ENCODE data around the gene TEX9. TPM values are rescaled to one million over a fixed set of nuclear protein-coding genes. Genes with fewer than 3 reads are reported as not detected.

TEX9 gene
- total RNA-seq, 1 experiment from 2014 or later = 11.8 TPM

DNA sequence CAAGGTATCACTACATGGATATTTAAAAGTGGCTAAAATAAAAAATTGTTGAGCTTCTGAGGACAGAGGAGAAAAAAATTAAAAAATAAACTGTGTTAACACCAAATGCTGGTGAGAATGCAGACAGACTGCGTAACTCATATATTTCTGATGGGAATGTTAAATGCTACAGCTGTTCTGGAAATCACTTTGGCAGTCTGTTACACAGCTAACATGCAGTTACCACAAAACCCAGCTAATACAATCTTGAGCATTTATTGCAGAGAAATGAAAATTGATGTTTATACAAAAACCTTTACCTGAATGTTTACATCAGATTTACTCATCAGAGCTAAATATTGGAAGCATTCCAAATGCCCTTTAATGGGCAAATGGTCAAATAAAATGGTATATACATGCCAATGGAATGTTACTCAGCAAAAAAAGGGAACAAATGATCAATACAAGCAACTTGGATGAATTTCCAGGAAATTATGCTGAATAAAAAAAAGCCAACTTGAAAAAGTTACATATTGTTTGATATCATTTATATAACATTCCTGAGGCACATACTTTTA, 75.1 kb downstream of the TEX9 start:
- CTCF ChIA-PET = no interaction called here
- intact Hi-C loops (cut with micrococcal nuclease; ENCODE audit: unreplicated experiment) = no loop called here

GRCh38 chr15:56442354-56442753, 77.1 kb downstream of the TEX9 start:
- intact Hi-C loops (cut with micrococcal nuclease; ENCODE audit: unreplicated experiment) = no loop called here
- CTCF ChIA-PET = no interaction called here

More for the DNA sequence above, 75.1 kb downstream of the TEX9 start:
- POLR2A ChIA-PET (ENCODE audit: unreplicated experiment) = no interaction called here
- no peak for DNase-seq
- no peaks in the 10 kb centered on the region for H3K9me2 ChIP-seq (ENCODE audit: insufficient read depth)
- no peaks in the 10 kb centered on the region for H3K4me1 ChIP-seq (replicated peaks; ENCODE audit: insufficient read depth)
- H3K9me3 ChIP-seq (ENCODE audit: insufficient read depth, low read depth) = no peaks in the 10 kb centered on the region
- TF ChIP-seq EZH2 (IDR thresholded peaks at IDR 0.05; ENCODE audit: low read depth) (no peak), CTCF (conservative IDR thresholded peaks at IDR 0.05) (no peak)
- no peaks in the 10 kb centered on the region for H3K36me3 ChIP-seq (ENCODE audit: low read depth)
- no peaks in the 10 kb centered on the region for H4K20me1 ChIP-seq (ENCODE audit: insufficient read depth)
- no peaks in the 10 kb centered on the region for H3F3A ChIP-seq (ENCODE audit: insufficient read depth, low read depth)
- H3K4me2 ChIP-seq = no peak overlapping the region
- H3K27ac ChIP-seq = no peak overlapping the region
- H2AFZ ChIP-seq = no peak overlapping the region
- no peaks in the 10 kb centered on the region for H3K79me2 ChIP-seq (ENCODE audit: low read depth)
- H3K27me3 ChIP-seq (ENCODE audit: insufficient read depth, low read depth) = no peaks in the 10 kb centered on the region
- no TSS peak for BruUV-seq (replicated peaks)
- H3K4me3 ChIP-seq = no peak overlapping the region

DNA sequence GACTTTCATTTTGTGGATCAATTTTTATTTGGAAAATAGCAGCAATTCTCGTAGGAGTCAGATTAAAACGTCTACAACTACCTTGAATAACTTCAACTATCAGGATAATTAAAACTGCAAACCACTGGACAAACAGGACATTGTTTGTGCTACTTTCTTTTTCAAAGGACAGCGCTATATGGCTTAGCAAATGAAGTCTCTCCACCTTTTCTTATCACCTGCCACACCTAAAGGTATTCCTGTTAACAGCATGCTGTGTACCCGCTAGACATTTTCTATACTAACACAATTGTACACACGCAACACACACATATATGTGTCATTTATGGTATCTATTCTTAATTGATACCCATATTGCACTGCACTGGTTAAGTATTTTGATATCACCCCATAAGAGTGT, 80.5 kb downstream of the TEX9 start:
- H3K4me3 ChIP-seq = no peak overlapping the region
- no peaks in the 10 kb centered on the region for H3K79me2 ChIP-seq (ENCODE audit: low read depth)
- no peak for TF ChIP-seq EZH2 (IDR thresholded peaks at IDR 0.05; ENCODE audit: low read depth)
- no peak for TF ChIP-seq CTCF (conservative IDR thresholded peaks at IDR 0.05)
- no peaks in the 10 kb centered on the region for H3K9me2 ChIP-seq (ENCODE audit: insufficient read depth)
- H3K4me2 ChIP-seq = no peak overlapping the region
- CTCF ChIA-PET = no interaction called here
- no peak for DNase-seq
- POLR2A ChIA-PET (ENCODE audit: unreplicated experiment) = no interaction called here
- H3K27me3 ChIP-seq (ENCODE audit: insufficient read depth, low read depth) = no peaks in the 10 kb centered on the region
- no peaks in the 10 kb centered on the region for H3K9me3 ChIP-seq (ENCODE audit: insufficient read depth, low read depth)
- H3K4me1 ChIP-seq (replicated peaks; ENCODE audit: insufficient read depth) = no peaks in the 10 kb centered on the region
- H3F3A ChIP-seq (ENCODE audit: insufficient read depth, low read depth) = no peaks in the 10 kb centered on the region
- no peak overlapping the region for H2AFZ ChIP-seq
- intact Hi-C loops (cut with micrococcal nuclease; ENCODE audit: unreplicated experiment) = no loop called here
- no peaks in the 10 kb centered on the region for H4K20me1 ChIP-seq (ENCODE audit: insufficient read depth)
- no TSS peak for BruUV-seq (replicated peaks)
- no peak overlapping the region for H3K27ac ChIP-seq
- H3K36me3 ChIP-seq (ENCODE audit: low read depth) = no peaks in the 10 kb centered on the region

More at GRCh38 chr15:56442354-56442753, 77.1 kb downstream of the TEX9 start:
- no peaks in the 10 kb centered on the region for H3K36me3 ChIP-seq (ENCODE audit: low read depth)
- no peaks in the 10 kb centered on the region for H3F3A ChIP-seq (ENCODE audit: insufficient read depth, low read depth)
- no peaks in the 10 kb centered on the region for H3K9me2 ChIP-seq (ENCODE audit: insufficient read depth)
- no peak overlapping the region for H2AFZ ChIP-seq
- H4K20me1 ChIP-seq (ENCODE audit: insufficient read depth) = no peaks in the 10 kb centered on the region
- no peak overlapping the region for H3K4me3 ChIP-seq
- H3K9me3 ChIP-seq (ENCODE audit: insufficient read depth, low read depth) = no peaks in the 10 kb centered on the region
- H3K27me3 ChIP-seq (ENCODE audit: insufficient read depth, low read depth) = no peaks in the 10 kb centered on the region
- POLR2A ChIA-PET (ENCODE audit: unreplicated experiment) = no interaction called here
- no peaks in the 10 kb centered on the region for H3K79me2 ChIP-seq (ENCODE audit: low read depth)
- no TSS peak for BruUV-seq (replicated peaks)
- H3K4me1 ChIP-seq (replicated peaks; ENCODE audit: insufficient read depth) = no peaks in the 10 kb centered on the region
- no peak for DNase-seq
- no peak for TF ChIP-seq EZH2 (IDR thresholded peaks at IDR 0.05; ENCODE audit: low read depth)
- TF ChIP-seq CTCF (conservative IDR thresholded peaks at IDR 0.05) = no peak
- no peak overlapping the region for H3K27ac ChIP-seq
- no peak overlapping the region for H3K4me2 ChIP-seq
